GM18520 (cell line): ENCODE measurements around the gene NDUFA8.

ENCODE experiments used
- ATAC-seq: cut with Tn5 transposase; IDR thresholded peaks from one replicate; pipeline ENCODE4 v1.9.1; 2021; ENCODE audit not compliant: unreplicated experiment

Gene NDUFA8

GRCh38 chr9:122102156-122102555, 57.4 kb downstream of the NDUFA8 start:
- no peak for ATAC-seq

- ATAC-seq, result no peak
Observed at GRCh38 chr9:122100756-122101155, 58.8 kb downstream of the NDUFA8 start.

- no peak for ATAC-seq
Observed at GRCh38 chr9:122099271-122099869, 60.2 kb downstream of the NDUFA8 start.

- no peak for ATAC-seq
Observed at GRCh38 chr9:122097679-122098315, 61.8 kb downstream of the NDUFA8 start.

GRCh38 chr9:122096620-122097415, 62.8 kb downstream of the NDUFA8 start:
- ATAC-seq, result no peak

GRCh38 chr9:122095010-122095767, 64.4 kb downstream of the NDUFA8 start:
- ATAC-seq, result no peak
